ENCODE results near the gene PKIG.

GRCh38 chr20:44653546-44653945, 71.2 kb downstream of the PKIG start:
- TF ChIP-seq, protein P1, sequence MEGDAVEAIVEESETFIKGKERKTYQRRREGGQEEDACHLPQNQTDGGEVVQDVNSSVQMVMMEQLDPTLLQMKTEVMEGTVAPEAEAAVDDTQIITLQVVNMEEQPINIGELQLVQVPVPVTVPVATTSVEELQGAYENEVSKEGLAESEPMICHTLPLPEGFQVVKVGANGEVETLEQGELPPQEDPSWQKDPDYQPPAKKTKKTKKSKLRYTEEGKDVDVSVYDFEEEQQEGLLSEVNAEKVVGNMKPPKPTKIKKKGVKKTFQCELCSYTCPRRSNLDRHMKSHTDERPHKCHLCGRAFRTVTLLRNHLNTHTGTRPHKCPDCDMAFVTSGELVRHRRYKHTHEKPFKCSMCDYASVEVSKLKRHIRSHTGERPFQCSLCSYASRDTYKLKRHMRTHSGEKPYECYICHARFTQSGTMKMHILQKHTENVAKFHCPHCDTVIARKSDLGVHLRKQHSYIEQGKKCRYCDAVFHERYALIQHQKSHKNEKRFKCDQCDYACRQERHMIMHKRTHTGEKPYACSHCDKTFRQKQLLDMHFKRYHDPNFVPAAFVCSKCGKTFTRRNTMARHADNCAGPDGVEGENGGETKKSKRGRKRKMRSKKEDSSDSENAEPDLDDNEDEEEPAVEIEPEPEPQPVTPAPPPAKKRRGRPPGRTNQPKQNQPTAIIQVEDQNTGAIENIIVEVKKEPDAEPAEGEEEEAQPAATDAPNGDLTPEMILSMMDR (IDR thresholded peaks at IDR 0.05), result no peak
- no peak for TF ChIP-seq POLR2A (IDR thresholded peaks at IDR 0.05)

All from heart left ventricle (tissue), 13 donors.